ENCODE data around the gene COL20A1. TPM values are rescaled to one million over a fixed set of nuclear protein-coding genes. Genes with fewer than 3 reads are reported as not detected.

COL20A1 gene
- total and polyA plus RNA-seq, 2 donors, result 0.05 to 0.30 TPM

GRCh38 chr20:63319164-63320040 is 26.4 kb downstream of the COL20A1 start:
- 87% methylated on average over 25 of the region's 25 CpGs for WGBS
- H3K27ac ChIP-seq (ENCODE audit: low read depth in 1 of 2, low read length in 1 of 2), result no peak overlapping the region
- H3K36me3 ChIP-seq (ENCODE audit: control insufficient read depth in 2 of 2, insufficient read depth in 2 of 2, low read length in 1 of 2), result no peaks in the 10 kb centered on the region
- peaks cover 0 to 20% of the 10 kb centered on the region in 2 donors for H3K27me3 ChIP-seq (ENCODE audit: control insufficient read depth in 2 of 2, insufficient read depth in 1 of 2, low read length in 1 of 2)
- H3K4me3 ChIP-seq (ENCODE audit: low read length in 2 of 2), result no peak overlapping the region
- DNase-seq (ENCODE audit: low read depth in 6 of 9, low spot score in 9 of 9), result no peak
- H3K9me3 ChIP-seq (ENCODE audit: control insufficient read depth in 2 of 2, insufficient read depth in 1 of 2, low read length in 1 of 2), result peaks cover 0 to 1% of the 10 kb centered on the region in 2 donors
- H3K4me1 ChIP-seq (ENCODE audit: control insufficient read depth in 2 of 2, insufficient read depth in 2 of 2, low read length in 2 of 2), result no peaks in the 10 kb centered on the region

- Histone ChIP-seq H3K36me3 (ENCODE audit: control insufficient read depth in 2 of 2, insufficient read depth in 2 of 2, low read length in 1 of 2) (no peaks in the 10 kb centered on the region), H3K27ac (ENCODE audit: low read depth in 1 of 2, low read length in 1 of 2) (no peak overlapping the region), H3K4me1 (ENCODE audit: control insufficient read depth in 2 of 2, insufficient read depth in 2 of 2, low read length in 2 of 2) (no peaks in the 10 kb centered on the region), H3K27me3 (ENCODE audit: control insufficient read depth in 2 of 2, insufficient read depth in 1 of 2, low read length in 1 of 2) (peaks cover 0 to 22% of the 10 kb centered on the region in 2 donors), H3K4me3 (ENCODE audit: low read length in 2 of 2) (no peak overlapping the region), H3K9me3 (ENCODE audit: control insufficient read depth in 2 of 2, insufficient read depth in 1 of 2, low read length in 1 of 2) (peaks cover 0 to 1% of the 10 kb centered on the region in 2 donors)
- 91% methylated on average over 23 of the region's 23 CpGs for WGBS
- no peak for DNase-seq (ENCODE audit: low read depth in 6 of 9, low spot score in 9 of 9)
Observed at GRCh38 chr20:63320041-63320511, 27.1 kb downstream of the COL20A1 start.

GRCh38 chr20:63320616-63321147 is 27.7 kb downstream of the COL20A1 start:
- 82% methylated on average over 10 of the region's 10 CpGs for WGBS
- Histone ChIP-seq H3K4me1 (ENCODE audit: control insufficient read depth in 2 of 2, insufficient read depth in 2 of 2, low read length in 2 of 2) (no peaks in the 10 kb centered on the region), H3K4me3 (ENCODE audit: low read length in 2 of 2) (no peak overlapping the region), H3K9me3 (ENCODE audit: control insufficient read depth in 2 of 2, insufficient read depth in 1 of 2, low read length in 1 of 2) (peaks cover 0 to 1% of the 10 kb centered on the region in 2 donors), H3K27me3 (ENCODE audit: control insufficient read depth in 2 of 2, insufficient read depth in 1 of 2, low read length in 1 of 2) (peaks cover 0 to 22% of the 10 kb centered on the region in 2 donors), H3K27ac (ENCODE audit: low read depth in 1 of 2, low read length in 1 of 2) (no peak overlapping the region), H3K36me3 (ENCODE audit: control insufficient read depth in 2 of 2, insufficient read depth in 2 of 2, low read length in 1 of 2) (no peaks in the 10 kb centered on the region)
- no peak for DNase-seq (ENCODE audit: low read depth in 6 of 9, low spot score in 9 of 9)

- Histone ChIP-seq H3K9me3 (ENCODE audit: control insufficient read depth in 2 of 2, insufficient read depth in 1 of 2, low read length in 1 of 2) (peaks cover 0 to 1% of the 10 kb centered on the region in 2 donors), H3K36me3 (ENCODE audit: control insufficient read depth in 2 of 2, insufficient read depth in 2 of 2, low read length in 1 of 2) (no peaks in the 10 kb centered on the region), H3K27me3 (ENCODE audit: control insufficient read depth in 2 of 2, insufficient read depth in 1 of 2, low read length in 1 of 2) (peaks cover 0 to 22% of the 10 kb centered on the region in 2 donors), H3K4me1 (ENCODE audit: control insufficient read depth in 2 of 2, insufficient read depth in 2 of 2, low read length in 2 of 2) (no peaks in the 10 kb centered on the region), H3K4me3 (ENCODE audit: low read length in 2 of 2) (no peak overlapping the region), H3K27ac (ENCODE audit: low read depth in 1 of 2, low read length in 1 of 2) (no peak overlapping the region)
- DNase-seq (ENCODE audit: low read depth in 6 of 9, low spot score in 9 of 9), result no peak
- 89% methylated on average over 20 of the region's 20 CpGs for WGBS
Observed at GRCh38 chr20:63321148-63321831, 28.3 kb downstream of the COL20A1 start.

GRCh38 chr20:63322146-63322932 is 29.4 kb downstream of the COL20A1 start:
- no peaks in the 10 kb centered on the region for H3K36me3 ChIP-seq (ENCODE audit: control insufficient read depth in 2 of 2, insufficient read depth in 2 of 2, low read length in 1 of 2)
- DNase-seq (ENCODE audit: low read depth in 6 of 9, low spot score in 9 of 9), result no peak
- H3K27ac ChIP-seq (ENCODE audit: low read depth in 1 of 2, low read length in 1 of 2), result no peak overlapping the region
- H3K4me3 ChIP-seq (ENCODE audit: low read length in 2 of 2), result no peak overlapping the region
- H3K9me3 ChIP-seq (ENCODE audit: control insufficient read depth in 2 of 2, insufficient read depth in 1 of 2, low read length in 1 of 2), result peaks cover 0 to 1% of the 10 kb centered on the region in 2 donors
- peaks cover 0 to 22% of the 10 kb centered on the region in 2 donors for H3K27me3 ChIP-seq (ENCODE audit: control insufficient read depth in 2 of 2, insufficient read depth in 1 of 2, low read length in 1 of 2)
- H3K4me1 ChIP-seq (ENCODE audit: control insufficient read depth in 2 of 2, insufficient read depth in 2 of 2, low read length in 2 of 2), result no peaks in the 10 kb centered on the region
- WGBS, result 75% methylated on average over 34 of the region's 34 CpGs

- 64% methylated on average over 15 of the region's 15 CpGs for WGBS
- H3K36me3 ChIP-seq (ENCODE audit: control insufficient read depth in 2 of 2, insufficient read depth in 2 of 2, low read length in 1 of 2), result no peaks in the 10 kb centered on the region
- peaks cover 0 to 22% of the 10 kb centered on the region in 2 donors for H3K27me3 ChIP-seq (ENCODE audit: control insufficient read depth in 2 of 2, insufficient read depth in 1 of 2, low read length in 1 of 2)
- DNase-seq (ENCODE audit: low read depth in 6 of 9, low spot score in 9 of 9), result no peak
- peaks cover 0 to 1% of the 10 kb centered on the region in 2 donors for H3K9me3 ChIP-seq (ENCODE audit: control insufficient read depth in 2 of 2, insufficient read depth in 1 of 2, low read length in 1 of 2)
- no peak overlapping the region for H3K27ac ChIP-seq (ENCODE audit: low read depth in 1 of 2, low read length in 1 of 2)
- no peaks in the 10 kb centered on the region for H3K4me1 ChIP-seq (ENCODE audit: control insufficient read depth in 2 of 2, insufficient read depth in 2 of 2, low read length in 2 of 2)
- no peak overlapping the region for H3K4me3 ChIP-seq (ENCODE audit: low read length in 2 of 2)
Observed at GRCh38 chr20:63322933-63323273, 29.9 kb downstream of the COL20A1 start.

- Histone ChIP-seq H3K27me3 (ENCODE audit: control insufficient read depth in 2 of 2, insufficient read depth in 1 of 2, low read length in 1 of 2) (peaks cover 0 to 22% of the 10 kb centered on the region in 2 donors), H3K4me1 (ENCODE audit: control insufficient read depth in 2 of 2, insufficient read depth in 2 of 2, low read length in 2 of 2) (no peaks in the 10 kb centered on the region), H3K4me3 (ENCODE audit: low read length in 2 of 2) (no peak overlapping the region), H3K36me3 (ENCODE audit: control insufficient read depth in 2 of 2, insufficient read depth in 2 of 2, low read length in 1 of 2) (no peaks in the 10 kb centered on the region), H3K27ac (ENCODE audit: low read depth in 1 of 2, low read length in 1 of 2) (no peak overlapping the region), H3K9me3 (ENCODE audit: control insufficient read depth in 2 of 2, insufficient read depth in 1 of 2, low read length in 1 of 2) (peaks cover 0 to 1% of the 10 kb centered on the region in 2 donors)
- 80% methylated on average over 18 of the region's 18 CpGs for WGBS
- DNase-seq (ENCODE audit: low read depth in 6 of 9, low spot score in 9 of 9), result no peak
Observed at GRCh38 chr20:63323357-63323981, 30.5 kb downstream of the COL20A1 start.

- DNase-seq (ENCODE audit: low read depth in 6 of 9, low spot score in 9 of 9), result no peak
- H3K9me3 ChIP-seq (ENCODE audit: control insufficient read depth in 2 of 2, insufficient read depth in 1 of 2, low read length in 1 of 2), result no peaks in the 10 kb centered on the region
- WGBS, result 92% methylated on average over 10 of the region's 10 CpGs
- H3K4me1 ChIP-seq (ENCODE audit: control insufficient read depth in 2 of 2, insufficient read depth in 2 of 2, low read length in 2 of 2), result no peaks in the 10 kb centered on the region
- no peak overlapping the region for H3K4me3 ChIP-seq (ENCODE audit: low read length in 2 of 2)
- H3K27ac ChIP-seq (ENCODE audit: low read depth in 1 of 2, low read length in 1 of 2), result no peak overlapping the region
- H3K27me3 ChIP-seq (ENCODE audit: control insufficient read depth in 2 of 2, insufficient read depth in 1 of 2, low read length in 1 of 2), result peaks cover 0 to 22% of the 10 kb centered on the region in 2 donors
- H3K36me3 ChIP-seq (ENCODE audit: control insufficient read depth in 2 of 2, insufficient read depth in 2 of 2, low read length in 1 of 2), result no peaks in the 10 kb centered on the region
Observed at GRCh38 chr20:63325021-63325471, 32.1 kb downstream of the COL20A1 start.
